OCI-LY3 (cell line): ENCODE results near the gene PRM3.

Experiments
- H2AFZ ChIP-seq: fragments of 200-600, 300-600 bp; shearing (Covaris generic); 2 replicates; pipeline ENCODE4 v1.6.0; 2014; ENCODE audit warnings: antibody characterized with exemption, low read depth, low read length
- H3K27ac ChIP-seq: fragments of 200-600, 300-600 bp; sonication (generic); 2 replicates; pipeline ENCODE4 v1.5.1; 2014; ENCODE audit warnings: mild to moderate bottlenecking, low read length, moderate library complexity, mixed read lengths
- H3K27me3 ChIP-seq: fragments of 200-600, 300-600 bp; sonication (generic); 2 replicates; pipeline ENCODE4 v1.6.1; 2014; ENCODE audit warnings: low read depth, low read length, mixed read lengths
- H3K36me3 ChIP-seq: fragments of 200-600, 300-600 bp; sonication (generic); replicated peaks from 2 replicates; pipeline ENCODE3; 2014; ENCODE audit warnings: low read depth, low read length, mixed read lengths
- H3K4me1 ChIP-seq: fragments of 300-600, 200-600 bp; sonication (generic); 2 replicates; pipeline ENCODE4 v1.6.1; 2014; ENCODE audit warnings: low read length, mixed read lengths
- H3K4me2 ChIP-seq: fragments of 200-600, 300-600 bp; sonication (generic); 2 replicates; pipeline ENCODE4 v1.6.1; 2014; ENCODE audit warnings: low read length, mixed read lengths
- H3K4me3 ChIP-seq: fragments of 300-600, 200-600 bp; sonication (generic); 2 replicates; pipeline ENCODE4 v1.5.1; 2014; ENCODE audit warnings: antibody characterized with exemption, mild to moderate bottlenecking, low read length, moderate library complexity
- H3K79me2 ChIP-seq: fragments of 300-600, 200-600 bp; shearing (Covaris generic); 2 replicates; pipeline ENCODE4 v1.6.1; 2014; ENCODE audit warnings: mild to moderate bottlenecking, low read length, mixed read lengths
- H3K9ac ChIP-seq: fragments of 300-600, 200-600 bp; shearing (Covaris generic); 2 replicates; pipeline ENCODE4 v1.6.0; 2014; ENCODE audit warnings: mild to moderate bottlenecking, low read length, moderate library complexity
- H3K9me3 ChIP-seq: fragments of 200-600, 300-600 bp; shearing (Covaris generic); 2 replicates; pipeline ENCODE4 v1.6.1; 2014; ENCODE audit warnings: low read length, mixed read lengths; ENCODE audit not compliant: insufficient read depth
- H4K20me1 ChIP-seq: fragments of 200-600, 300-600 bp; sonication (generic); 2 replicates; pipeline ENCODE4 v1.6.1; 2016; ENCODE audit warnings: low read length, mixed read lengths; ENCODE audit not compliant: insufficient read depth
- CTCF ChIP-seq: fragments of 200-600, 300-600 bp; sonication (generic); IDR thresholded peaks from 2 replicates; pipeline ENCODE4 v1.5.1; 2014; ENCODE audit warnings: antibody characterized with exemption, low read length, low read depth
- EZH2phosphoT487 ChIP-seq: fragments of 200-600 bp; shearing (Covaris generic); IDR thresholded peaks from 2 replicates; pipeline ENCODE4 v1.6.1; 2018; ENCODE audit warnings: antibody characterized with exemption, mixed run types, low read depth

Gene PRM3

GRCh38 chr16:11278681-11279628 is 5.5 kb upstream of the PRM3 start:
- Histone ChIP-seq H3K4me2 (peak overlapping the region; percentile 41), H3K36me3 (no peaks in the 10 kb centered on the region), H3K4me3 (no peak overlapping the region), H3K4me1 (peaks cover 14% of the 10 kb centered on the region), H3K9me3 (no peaks in the 10 kb centered on the region), H2AFZ (peak overlapping the region; percentile 48), H4K20me1 (no peaks in the 10 kb centered on the region), H3K27ac (no peak overlapping the region), H3K79me2 (no peaks in the 10 kb centered on the region), H3K27me3 (peaks cover 9% of the 10 kb centered on the region; the same call in 1 of the 2 replicates), H3K9ac (no peak overlapping the region)
- TF ChIP-seq EZH2phosphoT487: no peak
- TF ChIP-seq CTCF: no peak

DNA sequence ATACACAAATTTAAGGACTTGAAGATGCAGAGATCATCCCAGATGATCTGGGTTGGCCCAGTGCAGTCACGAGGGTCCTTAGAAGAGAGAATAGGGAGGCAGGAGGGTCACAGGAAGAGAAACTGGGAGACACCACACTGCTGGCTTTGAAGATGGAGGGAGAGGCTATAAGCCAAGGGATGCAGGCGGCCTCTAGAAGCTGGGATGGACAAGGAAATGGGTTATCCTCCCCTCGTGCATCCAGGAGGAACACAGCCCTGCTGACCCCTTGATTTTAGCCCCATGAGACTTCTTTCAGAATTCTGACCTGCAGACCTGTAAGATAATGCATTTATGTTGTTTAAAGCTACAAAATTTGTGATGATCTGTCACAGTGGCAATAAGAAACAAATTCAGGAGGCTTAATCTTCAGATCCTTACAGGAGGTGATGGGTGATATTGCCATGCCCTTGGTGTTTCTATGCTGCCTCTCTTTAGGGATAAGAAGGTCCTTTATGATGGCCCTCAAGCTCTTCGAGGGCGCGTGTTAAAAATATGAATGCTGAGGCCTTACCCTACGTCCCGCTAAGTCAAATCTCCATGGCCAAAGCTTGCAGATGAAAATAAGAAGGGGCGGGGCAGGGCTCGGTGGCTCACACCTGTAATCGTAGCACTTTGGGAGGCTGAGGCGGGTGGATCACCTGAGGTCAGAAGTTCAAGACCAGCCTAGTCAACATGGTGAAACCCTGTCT is 4.3 kb upstream of the PRM3 start:
- H3K9ac ChIP-seq: no peak overlapping the region
- H3K36me3 ChIP-seq: no peaks in the 10 kb centered on the region
- no peaks in the 10 kb centered on the region for H3K9me3 ChIP-seq
- no peak overlapping the region for H3K4me2 ChIP-seq
- peaks cover 9% of the 10 kb centered on the region; the same call in 1 of the 2 replicates for H3K27me3 ChIP-seq
- TF ChIP-seq CTCF (no peak), EZH2phosphoT487 (no peak)
- no peak overlapping the region for H3K27ac ChIP-seq
- H2AFZ ChIP-seq: no peak overlapping the region
- H3K4me1 ChIP-seq: peaks cover 14% of the 10 kb centered on the region
- H4K20me1 ChIP-seq: no peaks in the 10 kb centered on the region
- H3K4me3 ChIP-seq: no peak overlapping the region
- H3K79me2 ChIP-seq: no peaks in the 10 kb centered on the region

GRCh38 chr16:11276896-11277593 is 3.6 kb upstream of the PRM3 start:
- H4K20me1 ChIP-seq: no peaks in the 10 kb centered on the region
- H3K4me1 ChIP-seq: peaks cover 14% of the 10 kb centered on the region
- H3K4me2 ChIP-seq: no peak overlapping the region
- TF ChIP-seq CTCF: no peak
- no peak for TF ChIP-seq EZH2phosphoT487
- H3K79me2 ChIP-seq: no peaks in the 10 kb centered on the region
- no peak overlapping the region for H3K27ac ChIP-seq
- H2AFZ ChIP-seq: no peak overlapping the region
- H3K9ac ChIP-seq: no peak overlapping the region
- H3K9me3 ChIP-seq: no peaks in the 10 kb centered on the region
- H3K4me3 ChIP-seq: no peak overlapping the region
- H3K36me3 ChIP-seq: no peaks in the 10 kb centered on the region
- H3K27me3 ChIP-seq: peaks cover 9% of the 10 kb centered on the region; the same call in 1 of the 2 replicates
